HG02623 (cell line): ENCODE results near the gene PIK3C2G.
"Not testable (repeated sequence)": the region's sequence is repeated elsewhere in the genome, so short reads cannot be mapped to it uniquely, and the experiment has no call there.

Experiments used
- ATAC-seq: cut with Tn5 transposase; IDR thresholded peaks from one replicate; pipeline ENCODE4 v1.9.1; 2021; ENCODE audit warnings: moderate library complexity; ENCODE audit not compliant: unreplicated experiment

The PIK3C2G gene

GRCh38 chr12:18468246-18469075, 207.1 kb downstream of the PIK3C2G start:
- ATAC-seq = no peak

DNA sequence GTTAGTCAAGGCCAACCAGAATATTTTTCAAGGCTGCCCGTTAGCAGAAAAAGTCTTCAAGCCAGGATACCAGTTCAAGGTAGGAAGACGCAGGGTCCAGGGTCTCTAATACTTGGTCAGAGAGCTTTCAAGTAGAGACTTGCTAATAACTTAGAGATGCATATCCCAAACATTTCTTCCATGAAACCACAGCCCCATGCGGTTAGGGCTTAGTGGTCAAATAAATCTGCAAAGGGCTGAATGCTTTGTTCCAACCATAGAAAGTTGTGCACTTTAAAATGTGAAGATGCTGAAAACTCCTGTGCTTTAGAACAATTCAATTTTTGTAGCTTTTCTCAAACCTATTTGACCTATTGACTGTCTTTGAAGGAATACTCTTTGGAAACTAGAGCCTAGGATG, 208.9 kb downstream of the PIK3C2G start:
- no peak for ATAC-seq

- ATAC-seq = no peak
Observed at GRCh38 chr12:18472304-18472703, 211.0 kb downstream of the PIK3C2G start.

DNA sequence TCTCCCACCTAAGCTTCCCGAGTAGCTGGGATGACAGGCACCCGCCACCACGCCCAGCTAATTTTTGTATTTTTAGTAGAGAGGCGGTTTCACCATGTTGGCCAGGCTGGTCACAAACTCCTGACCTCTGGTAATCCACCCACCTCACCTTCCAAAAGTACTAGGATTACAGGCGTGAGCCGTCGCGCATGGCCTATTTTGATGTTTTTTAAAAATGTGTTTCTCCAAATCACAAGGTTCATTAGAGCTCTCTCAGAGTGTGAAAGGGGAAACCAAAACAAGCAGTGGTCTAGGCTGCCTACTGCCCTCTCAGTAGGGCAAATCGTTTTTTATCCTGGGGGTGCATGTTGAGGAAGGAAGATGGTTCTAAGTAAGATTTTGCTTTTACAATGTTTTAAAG, 211.5 kb downstream of the PIK3C2G start:
- no peak for ATAC-seq

DNA sequence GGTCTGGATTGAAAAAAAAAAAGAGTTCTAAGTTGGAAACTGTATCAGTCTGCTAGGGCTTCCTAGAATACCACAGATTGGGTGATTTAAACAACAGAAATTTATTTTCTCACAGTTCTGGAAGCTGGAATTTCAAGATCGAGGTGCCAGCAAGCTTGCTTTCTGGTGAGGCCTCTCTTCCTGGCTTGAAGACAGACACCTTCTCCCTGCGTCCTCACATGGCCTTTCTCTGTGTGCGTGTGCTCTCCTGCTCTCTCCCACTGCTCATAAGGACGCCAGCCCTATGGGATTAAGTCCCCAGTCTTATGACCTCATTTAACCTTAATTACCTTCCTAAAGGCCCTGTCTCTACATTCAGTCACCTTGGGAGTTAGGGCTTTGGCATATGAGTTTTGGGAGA, 215.5 kb downstream of the PIK3C2G start:
- no peak for ATAC-seq

GRCh38 chr12:18479256-18479655, 217.9 kb downstream of the PIK3C2G start:
- no peak for ATAC-seq

DNA sequence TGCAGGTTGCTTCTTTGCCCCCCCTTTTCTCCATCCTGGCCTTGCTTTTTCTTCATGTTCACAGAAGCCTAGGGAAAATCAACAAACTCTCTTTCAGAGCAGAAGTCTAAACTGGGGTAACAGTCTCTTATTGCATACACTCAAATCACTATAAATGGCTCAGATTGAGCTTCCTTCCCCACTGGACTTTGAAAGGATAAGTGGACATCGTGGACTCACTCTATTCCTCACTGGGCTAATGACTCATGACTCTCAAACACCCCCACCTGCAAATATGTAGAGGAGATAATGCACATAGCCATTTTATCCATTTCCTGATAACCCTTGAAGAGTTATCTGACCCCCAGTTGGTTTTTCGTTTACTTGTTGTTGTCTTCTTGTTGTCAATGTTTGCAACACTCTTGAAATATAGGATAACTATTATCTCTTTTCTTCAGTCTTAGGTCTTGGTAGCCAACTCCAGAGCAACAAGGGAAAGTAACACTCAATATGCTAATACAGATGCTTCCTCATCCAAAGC, 221.3 kb downstream of the PIK3C2G start:
- no peak for ATAC-seq

DNA sequence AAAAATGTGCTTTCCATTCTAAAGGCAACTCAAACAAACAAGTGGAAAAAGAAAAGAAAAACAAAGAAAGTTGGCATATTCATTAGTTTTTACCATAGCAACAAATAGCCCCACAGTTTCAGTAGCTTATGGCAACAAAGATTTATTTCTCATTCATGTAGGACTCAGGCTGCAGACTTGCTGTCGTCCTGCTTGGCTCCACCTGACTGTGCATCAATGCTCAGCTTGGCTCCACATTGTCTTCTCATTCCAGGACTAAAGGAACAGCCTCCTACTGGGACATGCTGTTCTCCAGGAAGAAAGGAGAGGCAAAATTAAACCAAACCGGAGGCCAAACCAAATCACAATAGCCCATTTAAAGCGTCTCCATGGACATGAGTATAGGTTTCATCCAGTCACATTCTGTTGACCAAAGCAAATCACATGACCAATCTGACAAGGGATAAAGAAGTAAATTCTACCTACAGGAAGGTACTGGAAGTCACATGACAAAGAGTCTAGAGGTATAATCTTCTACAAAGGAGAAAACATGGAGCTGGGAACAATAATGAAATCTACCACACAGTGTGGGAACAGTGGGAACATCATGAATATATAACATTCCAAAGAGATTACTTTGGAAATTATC, 222.5 kb downstream of the PIK3C2G start:
- ATAC-seq = no peak

DNA sequence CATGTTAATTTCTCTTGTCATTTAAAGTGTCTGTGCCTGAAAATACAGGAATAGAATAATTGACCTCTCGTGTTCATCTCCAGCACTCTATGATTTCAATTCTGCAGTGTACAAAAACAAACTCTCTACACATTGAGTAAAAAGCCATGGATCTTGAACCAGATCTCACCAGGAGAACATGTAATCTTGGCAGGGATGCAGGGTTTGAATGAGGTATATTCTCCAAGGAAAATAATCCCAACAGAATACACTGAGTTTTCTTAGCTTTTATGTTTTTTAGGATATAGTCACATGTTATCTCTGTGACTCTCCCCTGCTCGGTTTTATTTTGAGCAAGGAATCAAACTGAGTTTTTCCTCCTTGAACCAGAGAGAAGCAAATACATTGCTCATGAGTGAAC, 224.7 kb downstream of the PIK3C2G start:
- ATAC-seq = no peak

DNA sequence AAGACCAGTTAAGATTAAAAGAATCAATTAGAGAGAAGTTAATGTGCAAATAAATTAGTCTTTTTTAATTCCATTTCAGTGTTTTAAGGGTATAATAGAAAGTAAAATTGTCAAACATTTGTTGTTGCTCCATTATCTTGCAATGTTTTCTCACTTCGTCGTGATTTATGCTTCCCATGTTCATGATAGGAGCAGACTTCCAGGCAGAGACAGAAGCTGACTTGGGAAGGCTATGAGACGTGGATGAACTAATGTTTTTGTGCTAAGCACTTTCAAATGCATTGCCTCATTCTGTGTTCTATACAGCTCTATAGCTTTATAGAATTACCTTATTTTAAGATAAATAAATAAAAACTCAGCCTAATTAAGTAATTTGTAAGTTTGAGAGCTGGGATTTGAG, 226.2 kb downstream of the PIK3C2G start:
- no peak for ATAC-seq

DNA sequence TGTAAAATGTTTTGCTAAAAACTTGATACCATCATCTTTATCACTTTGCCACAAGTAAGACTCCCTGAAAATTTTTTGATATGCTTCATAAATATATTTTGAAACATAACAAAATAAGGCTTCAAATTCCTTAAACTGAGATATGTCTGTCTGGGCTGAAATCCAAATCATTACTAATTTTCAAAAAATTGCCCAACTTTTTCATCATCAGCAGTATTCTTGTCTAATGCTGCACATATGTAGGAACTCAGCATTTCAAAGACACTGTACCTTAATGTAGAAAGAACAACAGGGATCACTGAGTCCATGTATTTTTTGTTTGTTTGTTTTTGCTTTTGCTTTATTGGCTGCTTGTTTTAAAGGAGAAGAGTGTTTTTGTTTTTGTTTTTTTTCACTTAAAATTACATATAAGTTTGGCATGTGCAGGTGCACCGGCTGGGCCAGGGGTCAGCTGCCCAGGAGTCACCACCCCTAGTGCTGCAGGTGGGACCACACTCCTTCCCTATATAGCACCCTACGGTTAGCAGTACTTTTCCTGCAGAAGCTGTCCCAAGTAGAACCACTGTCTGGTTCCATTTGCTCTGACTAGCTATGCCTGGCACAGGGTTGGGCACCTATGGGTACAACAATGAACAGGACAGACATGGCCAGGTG, 231.2 kb downstream of the PIK3C2G start:
- ATAC-seq = no peak

GRCh38 chr12:18496156-18496555, 234.8 kb downstream of the PIK3C2G start:
- ATAC-seq = no peak

DNA sequence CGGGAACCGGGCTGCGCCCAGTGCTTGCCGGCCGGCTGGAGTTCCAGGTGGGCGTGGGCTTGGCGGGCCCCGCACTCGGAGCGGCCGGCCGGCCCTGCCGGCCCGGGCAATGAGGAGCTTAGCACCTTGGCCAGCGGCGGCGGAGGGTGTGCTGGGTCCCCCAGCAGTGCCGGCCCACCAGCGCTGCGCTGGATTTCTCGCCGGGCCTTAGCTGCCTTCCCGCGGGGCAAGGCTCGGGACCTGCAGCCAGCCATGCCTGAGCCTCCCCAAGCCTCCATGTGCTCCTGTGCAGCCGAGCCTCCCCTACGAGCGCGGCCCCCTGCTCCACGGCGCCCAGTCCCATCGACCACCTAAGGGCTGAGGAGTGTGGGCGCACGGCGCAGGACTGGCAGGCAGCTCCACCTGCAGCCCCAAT, 238.8 kb downstream of the PIK3C2G start:
- not testable (repeated sequence) for ATAC-seq

DNA sequence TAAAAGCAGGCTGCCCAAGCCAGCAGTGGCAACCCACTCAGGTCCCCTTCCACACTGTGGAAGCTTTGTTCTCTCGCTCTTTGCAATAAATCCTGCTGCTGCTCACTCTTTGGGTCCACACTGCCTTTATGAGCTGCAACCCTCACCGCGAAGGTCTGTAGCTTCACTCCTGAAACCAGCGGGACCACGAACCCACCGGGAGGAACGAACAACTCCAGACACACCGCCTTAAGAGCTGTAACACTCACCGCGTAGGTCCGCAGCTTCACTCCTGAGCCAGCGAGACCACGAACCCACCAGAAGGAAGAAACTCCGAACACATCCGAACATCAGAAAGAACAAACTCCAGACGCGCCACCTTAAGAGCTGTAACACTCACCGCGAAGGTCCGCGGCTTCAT, 239.4 kb downstream of the PIK3C2G start:
- ATAC-seq = not testable (repeated sequence)

DNA sequence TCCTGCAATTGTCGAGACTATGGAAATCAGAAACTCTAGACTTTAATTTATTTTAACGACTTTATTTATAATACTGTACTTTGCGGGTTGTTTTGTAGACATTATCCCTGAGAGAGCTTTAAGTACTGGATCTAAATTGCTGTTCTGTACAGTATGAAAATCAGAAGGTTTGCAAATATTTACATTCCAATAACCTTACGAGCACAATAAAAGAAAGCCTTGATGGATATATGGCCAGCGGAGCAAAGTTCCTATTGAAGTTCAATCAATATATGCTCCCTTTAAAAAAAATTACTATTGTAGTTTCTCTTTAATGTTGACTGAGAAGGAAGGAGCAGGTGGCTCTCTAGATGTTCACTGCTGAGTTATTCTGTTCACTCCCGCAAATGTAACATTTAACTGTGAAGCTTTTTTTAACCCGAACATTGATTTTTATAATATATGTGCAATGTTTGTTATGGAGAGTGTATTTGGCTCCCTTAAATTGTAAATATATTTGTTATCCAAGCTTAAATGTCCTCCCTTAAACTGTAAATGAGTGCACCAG, 241.2 kb downstream of the PIK3C2G start:
- ATAC-seq = no peak

DNA sequence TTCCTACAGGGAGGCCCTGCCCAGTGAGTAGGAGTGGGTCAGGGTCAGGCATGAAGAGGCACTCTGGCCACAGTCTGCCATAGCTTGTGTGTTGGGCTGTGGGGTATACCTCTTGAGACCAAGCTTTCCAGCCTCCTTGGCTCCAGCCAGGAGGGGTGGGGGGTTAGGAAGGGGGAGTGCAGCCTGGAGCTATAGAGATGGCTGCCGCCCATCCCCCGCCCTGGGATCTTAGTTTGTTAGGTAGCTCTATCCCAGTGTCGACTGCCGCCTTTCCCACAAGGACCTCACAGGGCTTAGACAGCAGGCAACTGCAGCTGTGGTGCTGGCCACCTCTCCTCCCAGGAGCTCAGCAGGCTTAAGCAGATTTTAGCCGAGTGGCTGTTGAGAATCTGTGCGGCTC, 260.1 kb downstream of the PIK3C2G start:
- ATAC-seq = no peak

DNA sequence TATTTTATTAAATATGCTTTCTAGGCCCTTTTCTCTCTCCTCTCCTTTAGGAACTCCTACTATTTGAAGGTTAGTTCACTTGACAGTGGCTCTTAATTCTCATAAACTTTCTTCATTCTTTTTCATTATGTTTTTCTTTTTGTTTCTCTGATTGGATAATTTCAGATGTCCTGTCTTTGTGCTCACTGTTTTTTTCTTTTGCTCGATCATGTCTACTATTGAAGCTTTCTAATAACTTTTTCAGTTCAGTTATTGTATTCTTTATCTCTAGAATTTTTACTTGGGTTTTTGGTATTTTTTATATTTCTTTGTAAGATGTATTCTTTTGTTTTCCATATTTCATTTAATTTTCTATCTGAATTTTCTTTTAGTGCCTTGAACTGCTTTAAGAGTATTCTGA, 261.5 kb downstream of the PIK3C2G start:
- no peak for ATAC-seq

DNA sequence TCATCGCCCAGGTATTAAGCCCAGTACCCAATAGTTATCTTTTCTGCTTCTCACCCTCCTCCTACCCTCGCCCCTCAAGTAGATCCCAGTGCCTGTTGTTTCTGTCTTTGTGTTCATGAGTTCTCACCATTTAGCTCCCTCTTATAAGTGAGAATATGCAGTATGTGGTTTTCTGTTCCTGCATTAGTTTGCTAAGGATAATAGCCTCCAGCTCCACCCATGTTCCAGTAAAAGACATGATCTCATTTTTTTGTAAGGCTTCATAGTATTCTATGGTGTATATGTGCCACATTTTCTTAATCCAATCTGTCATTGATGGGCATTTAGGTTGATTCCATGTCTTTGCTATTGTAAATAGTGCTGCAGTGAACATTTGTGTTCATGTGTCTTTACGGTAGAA, 281.2 kb downstream of the PIK3C2G start:
- ATAC-seq = not testable (repeated sequence)

DNA sequence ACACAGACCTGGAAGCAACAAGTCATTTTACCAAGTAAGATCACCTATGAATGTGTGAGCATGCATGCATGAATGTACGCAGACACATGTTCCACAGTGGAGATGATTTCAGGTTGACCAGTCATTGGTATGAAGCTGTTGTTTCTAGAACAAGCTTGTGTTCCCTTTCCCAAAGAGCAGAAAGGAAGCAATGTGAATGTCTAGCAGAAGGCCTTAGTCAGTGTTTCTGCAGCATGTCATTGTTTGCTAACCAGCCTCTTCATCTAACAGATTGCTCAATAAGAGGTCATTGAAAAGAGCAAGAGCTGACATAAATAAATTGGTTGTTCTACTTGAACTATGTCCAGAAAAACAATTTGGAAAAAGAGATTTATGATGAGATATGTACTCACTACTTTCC, 285.1 kb downstream of the PIK3C2G start:
- ATAC-seq = no peak

DNA sequence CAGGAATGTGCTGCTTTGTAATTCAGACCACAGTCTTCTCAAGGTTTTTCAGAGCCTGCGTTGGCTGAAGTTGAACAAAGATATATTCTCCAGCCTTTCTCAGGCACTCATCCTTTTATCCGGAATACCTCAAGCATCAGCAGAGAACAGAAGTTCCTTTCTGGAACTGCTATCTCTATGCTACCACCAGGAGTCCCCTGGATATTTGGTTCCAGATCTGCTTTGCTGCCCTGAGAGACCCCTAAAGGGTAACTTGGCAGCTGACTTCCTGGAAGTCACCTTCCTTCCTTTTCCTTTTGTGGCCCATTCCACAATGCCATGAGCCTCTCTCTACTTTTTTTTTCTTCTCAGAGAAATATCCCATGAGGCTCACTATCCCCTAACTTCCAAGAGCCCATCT, 288.3 kb downstream of the PIK3C2G start:
- ATAC-seq = no peak

GRCh38 chr12:18551106-18551505, 289.8 kb downstream of the PIK3C2G start:
- no peak for ATAC-seq

GRCh38 chr12:18551701-18552100, 290.4 kb downstream of the PIK3C2G start:
- no peak for ATAC-seq
